Keratinocyte (primary cell): ENCODE data around the gene UBQLN3. TPM values are rescaled to one million over a fixed set of nuclear protein-coding genes. Genes with fewer than 3 reads are reported as not detected.

Experiments used
- DNase-seq: peaks from one replicate; pipeline ENCODE4 v3.0.0-alpha.2; 2011; ENCODE audit warnings: low read depth, missing footprints, low spot score
- FAIRE-seq: peaks from 2 replicates; lab custom pipeline; 2011; peaks lifted over from hg19 to GRCh38; lab: Jason Lieb, UNC
- H2AFZ ChIP-seq: 2 replicates; pipeline ENCODE4 v1.6.0; 2012; ENCODE audit warnings: low read length, control low read depth, inconsistent platforms; ENCODE audit not compliant: control insufficient read depth
- H3K27ac ChIP-seq: 2 replicates; pipeline ENCODE4 v1.5.1; 2011; ENCODE audit warnings: low read length; ENCODE audit not compliant: control insufficient read depth, insufficient read depth
- H3K27me3 ChIP-seq: 3 replicates; pipeline ENCODE4 v1.6.0; 2011; ENCODE audit warnings: low read length; ENCODE audit not compliant: control insufficient read depth, insufficient read depth; ENCODE audit errors: extremely low read depth
- H3K36me3 ChIP-seq, 2 experiments: 2 replicates in 1 of 2; 3 replicates in 1 of 2; pipeline ENCODE4 v1.5.1; 2011; ENCODE audit warnings: low read length in 2 of 2, mild to moderate bottlenecking in 1 of 2; ENCODE audit not compliant: control insufficient read depth in 2 of 2, insufficient read depth in 2 of 2; ENCODE audit errors: extremely low read depth in 1 of 2
- H3K4me1 ChIP-seq: 3 replicates; pipeline ENCODE4 v1.5.1; 2011; ENCODE audit warnings: low read length; ENCODE audit not compliant: control insufficient read depth, insufficient read depth; ENCODE audit errors: extremely low read depth
- H3K4me2 ChIP-seq: 3 replicates; pipeline ENCODE4 v1.6.0; 2011; ENCODE audit warnings: low read depth, low read length; ENCODE audit not compliant: control insufficient read depth, insufficient read depth; ENCODE audit errors: extremely low read depth
- H3K4me3 ChIP-seq, 3 experiments: fragments of 200-600 bp in 1 of 3; sonication (generic) in 1 of 3; 2 replicates in 2 of 3; 3 replicates in 1 of 3; pipeline ENCODE4 v1.5.1; 2011 to 2016; ENCODE audit warnings: low read length in 3 of 3, mild to moderate bottlenecking in 3 of 3, control low read depth in 2 of 3, inconsistent platforms in 1 of 3, low read depth in 1 of 3, mixed read lengths in 1 of 3, mixed run types in 1 of 3, moderate library complexity in 1 of 3; ENCODE audit not compliant: control insufficient read depth in 2 of 3, insufficient read depth in 2 of 3; ENCODE audit errors: extremely low read depth in 1 of 3
- H3K79me2 ChIP-seq: 2 replicates; pipeline ENCODE4 v1.6.0; 2012; ENCODE audit warnings: low read length; ENCODE audit not compliant: control insufficient read depth, insufficient read depth
- H3K9ac ChIP-seq: 3 replicates; pipeline ENCODE4 v1.6.0; 2011; ENCODE audit warnings: low read length; ENCODE audit not compliant: control insufficient read depth, insufficient read depth; ENCODE audit errors: extremely low read depth
- H3K9me1 ChIP-seq: 3 replicates; pipeline ENCODE4 v1.6.0; 2011; ENCODE audit warnings: low read length; ENCODE audit not compliant: control insufficient read depth, insufficient read depth; ENCODE audit errors: extremely low read depth
- H3K9me3 ChIP-seq: 2 replicates; pipeline ENCODE4 v1.5.1; 2012; ENCODE audit warnings: low read depth, low read length; ENCODE audit not compliant: control insufficient read depth
- H4K20me1 ChIP-seq: 3 replicates; pipeline ENCODE4 v1.6.0; 2011; ENCODE audit warnings: low read length; ENCODE audit not compliant: control insufficient read depth, insufficient read depth; ENCODE audit errors: extremely low read depth
- CTCF ChIP-seq, 3 experiments: IDR thresholded peaks in 1 of 3; conservative IDR thresholded peaks in 1 of 3; optimal IDR thresholded peaks in 1 of 3; 2 replicates in 2 of 3; 3 replicates in 1 of 3; pipeline versions ENCODE3 to v1.5.1; 2011; ENCODE audit warnings: low read length in 3 of 3, mild to moderate bottlenecking in 3 of 3, moderate library complexity in 2 of 3, control low read depth in 1 of 3, inconsistent platforms in 1 of 3; ENCODE audit not compliant: insufficient read depth in 2 of 3; ENCODE audit errors: extremely low read depth in 1 of 3
- EZH2 ChIP-seq: IDR thresholded peaks from one replicate; pipeline ENCODE4 v1.6.1; 2012; ENCODE audit warnings: inconsistent platforms, mild to moderate bottlenecking, low read length, moderate library complexity
- dilution Hi-C: fragments of 300-500 bp; cut with MboI; formaldehyde crosslinking; loops from one replicate; pipeline ENCODE4 v1.7.0; 2020; ENCODE audit warnings: low sequenced_read_pairs; ENCODE audit not compliant: extremely low pct_ligation_motif_present
- polyA plus RNA-seq, 5 experiments: library from polyadenylated mRNA; depleted of rRNA in 3 of 5; stranded (reverse) in 3 of 5; stranded (forward) in 1 of 5; unstranded in 1 of 5; fragments of >200 nt; gene quantifications; 1 replicate in 1 of 5; 2 replicates in 3 of 5; 3 replicates in 1 of 5; pipeline versions ENCODE4 v1.2.1 to v1.2.3, GENCODE V29; 2011 to 2012; ENCODE audit warnings: missing spikeins in 2 of 5, low read depth in 1 of 5, low replicate concordance in 1 of 5

The UBQLN3 gene
- polyA plus RNA-seq, 1 donor (not counting 4 experiments of a cell fraction or from before 2014, with no cell fraction given): not detected

DNA sequence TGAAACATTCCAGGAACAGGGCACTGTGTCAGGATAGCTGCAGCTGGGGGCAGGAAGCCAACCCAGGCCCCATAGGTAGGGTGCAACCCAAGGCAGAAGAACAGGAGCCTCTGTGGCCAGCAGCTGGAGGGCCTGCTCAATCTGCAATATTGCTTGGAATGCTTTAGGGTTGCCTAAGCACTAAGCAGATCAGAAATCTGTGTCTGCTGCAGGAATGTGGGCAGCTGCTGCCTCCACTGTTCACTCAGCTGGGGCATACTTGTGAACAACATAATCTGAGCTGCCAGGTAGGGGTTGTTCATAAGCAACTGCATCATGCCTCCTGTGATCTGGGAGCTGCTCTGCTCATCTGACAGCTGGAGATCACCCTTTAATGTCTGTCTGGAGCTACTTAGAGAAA is 5.1 kb upstream of the UBQLN3 start:
- Histone ChIP-seq H3K9ac (no peak overlapping the region), H4K20me1 (no peaks in the 10 kb centered on the region), H3K79me2 (no peaks in the 10 kb centered on the region), H3K9me3 (no peaks in the 10 kb centered on the region), H3K4me3 (no peak overlapping the region), H3K4me2 (no peak overlapping the region), H3K9me1 (no peaks in the 10 kb centered on the region), H2AFZ (no peak overlapping the region), H3K36me3 (no peaks in the 10 kb centered on the region), H3K27me3 (no peaks in the 10 kb centered on the region), H3K27ac (no peak overlapping the region), H3K4me1 (no peaks in the 10 kb centered on the region)
- no peak for FAIRE-seq
- no peak for DNase-seq
- dilution Hi-C loops: no loop called here
- no peak for TF ChIP-seq CTCF (optimal IDR thresholded peaks at IDR 0.05 in 1 of 3, IDR thresholded peaks at IDR 0.05 in 1 of 3, conservative IDR thresholded peaks at IDR 0.05 in 1 of 3; ENCODE audit: extremely low read depth in 1 of 3, insufficient read depth in 2 of 3, low read length in 3 of 3)
- TF ChIP-seq EZH2: no peak

DNA sequence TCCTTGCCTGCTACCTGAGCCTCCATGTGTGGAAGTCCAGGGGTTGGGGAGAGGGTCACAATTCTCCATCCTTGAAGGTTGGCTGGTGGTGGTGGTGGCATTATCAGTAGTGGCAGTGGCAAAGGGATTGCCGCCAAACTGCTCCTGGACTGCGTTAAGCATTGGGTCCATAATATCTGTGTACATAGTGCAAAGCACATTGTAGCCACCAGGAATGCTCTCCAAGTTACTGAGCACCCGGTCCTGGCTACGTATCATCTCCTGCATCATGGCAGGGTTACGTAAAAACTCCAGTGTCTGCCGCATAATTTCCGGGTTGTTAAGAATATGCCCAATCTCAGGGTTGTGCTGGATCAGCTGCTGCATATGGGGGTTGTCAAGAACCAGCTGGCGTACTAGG is 1.2 kb downstream of the UBQLN3 start:
- Histone ChIP-seq H3K27ac (no peak overlapping the region), H2AFZ (no peak overlapping the region), H3K36me3 (no peaks in the 10 kb centered on the region), H4K20me1 (no peaks in the 10 kb centered on the region), H3K27me3 (no peaks in the 10 kb centered on the region), H3K9ac (no peak overlapping the region), H3K9me1 (no peaks in the 10 kb centered on the region), H3K79me2 (no peaks in the 10 kb centered on the region), H3K4me1 (no peaks in the 10 kb centered on the region), H3K4me2 (no peak overlapping the region), H3K9me3 (no peaks in the 10 kb centered on the region), H3K4me3 (no peak overlapping the region)
- TF ChIP-seq EZH2 (no peak), CTCF (optimal IDR thresholded peaks at IDR 0.05 in 1 of 3, IDR thresholded peaks at IDR 0.05 in 1 of 3, conservative IDR thresholded peaks at IDR 0.05 in 1 of 3; ENCODE audit: extremely low read depth in 1 of 3, insufficient read depth in 2 of 3, low read length in 3 of 3) (no peak)
- dilution Hi-C loops: no loop called here
- DNase-seq: no peak
- no peak for FAIRE-seq
